ENCODE measurements around the gene HTR3C. TPM values are rescaled to one million over a fixed set of nuclear protein-coding genes. Genes with fewer than 3 reads are reported as not detected.
"Not testable (repeated sequence)": the region's sequence is repeated elsewhere in the genome, so short reads cannot be mapped to it uniquely, and the experiment has no call there.

Gene HTR3C
- total RNA-seq, 1 donor from 2014 or later: 0.44 TPM

GRCh38 chr3:184059424-184059823 is 6.6 kb downstream of the HTR3C start:
- no peaks in the 10 kb centered on the region for H3K9me3 ChIP-seq
- H3K4me1 ChIP-seq: no peaks in the 10 kb centered on the region
- H3K4me3 ChIP-seq: no peak overlapping the region
- H3K27ac ChIP-seq: no peak overlapping the region
- ATAC-seq (no peak), DNase-seq (no peak)
- H3K36me3 ChIP-seq: no peaks in the 10 kb centered on the region
- no peak for TF ChIP-seq CTCF (IDR thresholded peaks at IDR 0.05)
- intact Hi-C loops (cut with DNase I): no loop called here
- no peaks in the 10 kb centered on the region for H3K27me3 ChIP-seq (ENCODE audit: low read depth)

- no peak for TF ChIP-seq CTCF (IDR thresholded peaks at IDR 0.05)
- no peak overlapping the region for H3K4me3 ChIP-seq
- H3K4me1 ChIP-seq: no peaks in the 10 kb centered on the region
- no peaks in the 10 kb centered on the region for H3K36me3 ChIP-seq
- H3K9me3 ChIP-seq: no peaks in the 10 kb centered on the region
- no peak overlapping the region for H3K27ac ChIP-seq
- DNase-seq (no peak), ATAC-seq (no peak)
- no peaks in the 10 kb centered on the region for H3K27me3 ChIP-seq (ENCODE audit: low read depth)
- intact Hi-C loops (cut with DNase I): no loop called here
These were observed 9.8 kb downstream of the HTR3C start for GRCh38 chr3:184062637-184063036.

GRCh38 chr3:184066211-184066610 is 13.4 kb downstream of the HTR3C start:
- no peak for ATAC-seq
- no peak for DNase-seq
- intact Hi-C loops (cut with DNase I): no loop called here
- Histone ChIP-seq H3K36me3 (no peaks in the 10 kb centered on the region), H3K27ac (no peak overlapping the region), H3K27me3 (ENCODE audit: low read depth) (no peaks in the 10 kb centered on the region), H3K4me1 (no peaks in the 10 kb centered on the region), H3K4me3 (no peak overlapping the region), H3K9me3 (no peaks in the 10 kb centered on the region)
- no peak for TF ChIP-seq CTCF (IDR thresholded peaks at IDR 0.05)

- intact Hi-C loops (cut with DNase I): no loop called here
- ATAC-seq (no peak), DNase-seq (no peak)
- Histone ChIP-seq H3K4me1 (no peaks in the 10 kb centered on the region), H3K36me3 (no peaks in the 10 kb centered on the region), H3K27me3 (ENCODE audit: low read depth) (no peaks in the 10 kb centered on the region), H3K27ac (no peak overlapping the region), H3K4me3 (no peak overlapping the region), H3K9me3 (no peaks in the 10 kb centered on the region)
- TF ChIP-seq CTCF (IDR thresholded peaks at IDR 0.05): no peak
These were observed 14.8 kb downstream of the HTR3C start for GRCh38 chr3:184067573-184068055.

GRCh38 chr3:184068344-184068743 is 15.5 kb downstream of the HTR3C start:
- Histone ChIP-seq H3K4me3 (no peak overlapping the region), H3K36me3 (no peaks in the 10 kb centered on the region), H3K27ac (no peak overlapping the region), H3K9me3 (no peaks in the 10 kb centered on the region), H3K4me1 (no peaks in the 10 kb centered on the region), H3K27me3 (ENCODE audit: low read depth) (no peaks in the 10 kb centered on the region)
- no peak for TF ChIP-seq CTCF (IDR thresholded peaks at IDR 0.05)
- no peak for DNase-seq
- no peak for ATAC-seq
- intact Hi-C loops (cut with DNase I): no loop called here

- H3K36me3 ChIP-seq; DNase-seq; H3K4me3 ChIP-seq; H3K27me3 ChIP-seq (ENCODE audit: low read depth); H3K27ac ChIP-seq; H3K9me3 ChIP-seq; ATAC-seq; H3K4me1 ChIP-seq; intact Hi-C loops (cut with DNase I): not testable (repeated sequence)
These were observed 18.3 kb downstream of the HTR3C start for GRCh38 chr3:184071142-184071541.
